ENCODE results near the gene PDE4B.
"Not testable (repeated sequence)": the region's sequence is repeated elsewhere in the genome, so short reads cannot be mapped to it uniquely, and the experiment has no call there.

PDE4B gene

DNA sequence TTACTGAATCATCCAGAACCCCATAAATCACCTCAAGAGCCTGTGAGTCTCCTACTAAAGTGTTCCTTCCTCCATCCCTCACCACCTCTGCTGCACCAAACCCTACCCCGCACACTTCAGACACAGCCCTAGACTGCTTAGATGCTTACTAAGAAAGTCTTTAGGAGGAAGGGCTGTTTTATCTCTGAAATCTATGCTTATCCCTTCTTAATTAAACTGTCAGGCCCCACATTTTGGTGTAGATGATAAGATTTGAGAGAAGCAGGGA, 524.5 kb downstream of the PDE4B start:
- peak overlapping the region; percentile 91 for H3K27ac ChIP-seq
- TF ChIP-seq, protein P1, sequence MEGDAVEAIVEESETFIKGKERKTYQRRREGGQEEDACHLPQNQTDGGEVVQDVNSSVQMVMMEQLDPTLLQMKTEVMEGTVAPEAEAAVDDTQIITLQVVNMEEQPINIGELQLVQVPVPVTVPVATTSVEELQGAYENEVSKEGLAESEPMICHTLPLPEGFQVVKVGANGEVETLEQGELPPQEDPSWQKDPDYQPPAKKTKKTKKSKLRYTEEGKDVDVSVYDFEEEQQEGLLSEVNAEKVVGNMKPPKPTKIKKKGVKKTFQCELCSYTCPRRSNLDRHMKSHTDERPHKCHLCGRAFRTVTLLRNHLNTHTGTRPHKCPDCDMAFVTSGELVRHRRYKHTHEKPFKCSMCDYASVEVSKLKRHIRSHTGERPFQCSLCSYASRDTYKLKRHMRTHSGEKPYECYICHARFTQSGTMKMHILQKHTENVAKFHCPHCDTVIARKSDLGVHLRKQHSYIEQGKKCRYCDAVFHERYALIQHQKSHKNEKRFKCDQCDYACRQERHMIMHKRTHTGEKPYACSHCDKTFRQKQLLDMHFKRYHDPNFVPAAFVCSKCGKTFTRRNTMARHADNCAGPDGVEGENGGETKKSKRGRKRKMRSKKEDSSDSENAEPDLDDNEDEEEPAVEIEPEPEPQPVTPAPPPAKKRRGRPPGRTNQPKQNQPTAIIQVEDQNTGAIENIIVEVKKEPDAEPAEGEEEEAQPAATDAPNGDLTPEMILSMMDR (conservative IDR thresholded peaks at IDR 0.05), result no peak

DNA sequence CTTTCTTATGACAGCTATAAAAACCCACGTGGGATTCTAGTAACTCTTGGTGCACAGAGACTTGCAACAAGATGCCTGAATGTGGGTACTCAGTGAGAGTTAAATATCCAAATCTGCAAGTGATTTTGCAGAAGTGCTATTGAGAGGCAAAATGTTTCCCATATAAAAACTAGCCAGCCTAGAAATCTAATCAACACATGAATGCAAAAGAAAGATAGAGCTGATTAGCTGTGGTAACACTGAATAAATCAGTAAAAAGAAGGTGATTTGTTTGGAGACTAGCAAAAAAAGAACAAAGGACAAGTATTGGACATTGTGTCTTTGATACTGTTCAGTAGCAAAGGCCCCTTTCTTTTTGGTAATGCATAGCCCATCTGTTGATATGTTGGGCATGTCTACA, 527.5 kb downstream of the PDE4B start:
- TF ChIP-seq, protein P1 (conservative IDR thresholded peaks at IDR 0.05), result no peak
- peak overlapping the region; percentile 7; the same call in 1 of the 2 replicates for H3K27ac ChIP-seq

DNA sequence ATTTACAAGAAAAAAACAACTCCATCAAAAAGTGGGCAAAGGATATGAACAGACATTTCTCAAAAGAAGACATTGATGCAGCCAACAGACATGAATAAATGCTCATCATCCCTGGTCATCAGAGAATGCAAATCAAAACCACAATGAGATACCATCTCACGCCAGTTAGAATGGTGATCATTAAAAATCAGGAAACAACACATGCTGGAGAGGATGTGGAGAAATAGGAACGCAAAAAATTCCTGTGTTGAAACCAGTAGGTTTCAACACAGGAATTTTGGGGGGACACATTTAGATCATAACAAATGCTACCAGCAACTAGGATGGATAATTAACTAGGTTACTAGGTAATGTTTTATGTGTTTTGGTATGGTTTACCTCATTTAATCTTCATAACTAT, 529.8 kb downstream of the PDE4B start:
- not testable (repeated sequence) for H3K27ac ChIP-seq

DNA sequence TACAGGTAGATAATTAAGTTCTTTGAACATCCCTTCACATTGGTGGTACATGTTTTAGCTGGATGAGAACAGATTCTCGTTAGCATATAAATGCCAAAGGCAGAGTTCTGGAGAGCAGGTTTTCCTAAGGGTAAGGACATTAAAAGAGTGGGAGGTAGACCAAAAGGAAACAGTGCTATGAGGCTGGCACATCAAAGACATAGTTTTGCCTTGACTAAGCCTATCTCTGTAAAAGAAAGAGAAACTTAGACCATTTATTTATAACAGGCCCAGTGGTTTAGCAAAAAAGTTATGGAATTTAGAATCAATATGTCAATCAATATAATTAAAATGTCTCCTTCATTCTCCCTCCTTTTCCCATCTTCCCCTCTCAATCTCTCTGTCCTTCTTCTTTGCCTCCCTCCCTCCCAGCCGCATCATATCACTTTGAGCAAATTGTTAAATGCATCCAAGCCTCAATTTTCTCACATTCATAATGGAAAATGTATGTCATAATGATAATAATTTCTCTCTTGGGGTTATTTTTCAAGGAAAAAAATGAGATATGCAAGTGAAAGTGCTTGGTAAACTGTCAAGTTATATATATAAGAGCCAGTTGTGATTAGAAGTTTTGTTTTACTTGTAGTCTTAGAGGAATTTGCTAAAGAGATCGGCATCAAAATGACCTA, 531.4 kb downstream of the PDE4B start:
- TF ChIP-seq, protein P1 (conservative IDR thresholded peaks at IDR 0.05), result no peak
- no peak overlapping the region for H3K27ac ChIP-seq

DNA sequence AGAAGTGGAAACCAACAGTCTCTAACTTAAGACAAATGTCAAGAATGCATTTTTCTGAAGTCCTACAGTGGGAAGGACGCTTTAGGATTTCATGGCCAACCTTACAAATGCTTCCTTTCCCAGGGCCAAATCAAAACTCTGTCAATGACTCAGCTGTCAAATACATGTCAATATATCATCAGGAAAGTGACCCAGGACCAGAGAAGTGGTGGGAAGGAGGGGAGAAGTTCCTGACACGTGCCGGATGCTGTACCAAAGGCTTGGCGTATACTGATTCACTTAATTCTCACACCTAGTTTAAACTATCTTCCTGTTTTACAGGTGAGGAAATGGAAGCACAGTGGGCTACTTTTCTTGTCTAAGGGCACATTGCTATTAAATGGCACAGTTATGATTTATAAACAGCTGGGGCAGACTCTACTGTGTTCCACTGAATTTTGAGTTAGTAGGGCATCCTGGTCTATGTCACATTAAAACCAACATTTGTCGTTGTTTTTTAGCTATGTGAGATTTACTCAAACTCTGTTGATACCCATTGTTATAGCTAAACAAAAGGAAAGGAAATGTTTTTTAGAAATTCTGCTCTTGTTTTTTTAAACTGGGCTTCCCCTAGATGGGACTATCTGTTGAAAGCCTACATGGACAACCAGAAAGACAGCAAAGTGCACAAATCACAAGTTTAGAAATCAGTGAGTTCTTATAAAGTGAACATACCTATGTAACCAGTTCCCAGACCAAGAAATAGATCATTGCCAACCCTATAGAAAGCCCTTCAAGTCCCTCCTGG, 533.1 kb downstream of the PDE4B start:
- no peak overlapping the region for H3K27ac ChIP-seq
- TF ChIP-seq, protein P1 (conservative IDR thresholded peaks at IDR 0.05), result no peak

DNA sequence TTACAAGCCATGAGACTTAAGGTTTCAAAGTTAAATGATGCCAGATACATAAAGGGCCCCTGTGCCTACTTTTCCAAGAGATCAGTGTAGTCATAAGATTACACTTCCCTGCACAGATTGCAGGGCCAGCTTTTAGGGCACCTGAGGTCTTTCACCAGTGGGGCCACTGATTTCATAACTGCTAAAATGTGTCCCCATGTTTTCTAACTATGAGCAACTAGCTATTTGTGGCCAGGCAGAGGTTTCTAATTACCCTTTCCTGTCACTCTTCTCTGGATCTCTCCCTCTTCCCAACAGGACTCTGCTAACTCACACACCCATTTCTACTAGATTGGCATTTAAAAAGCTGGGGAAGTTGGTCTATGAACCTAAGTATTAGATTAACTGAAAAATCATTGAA, 534.2 kb downstream of the PDE4B start:
- TF ChIP-seq, protein P1 (conservative IDR thresholded peaks at IDR 0.05), result no peak
- H3K27ac ChIP-seq, result no peak overlapping the region

DNA sequence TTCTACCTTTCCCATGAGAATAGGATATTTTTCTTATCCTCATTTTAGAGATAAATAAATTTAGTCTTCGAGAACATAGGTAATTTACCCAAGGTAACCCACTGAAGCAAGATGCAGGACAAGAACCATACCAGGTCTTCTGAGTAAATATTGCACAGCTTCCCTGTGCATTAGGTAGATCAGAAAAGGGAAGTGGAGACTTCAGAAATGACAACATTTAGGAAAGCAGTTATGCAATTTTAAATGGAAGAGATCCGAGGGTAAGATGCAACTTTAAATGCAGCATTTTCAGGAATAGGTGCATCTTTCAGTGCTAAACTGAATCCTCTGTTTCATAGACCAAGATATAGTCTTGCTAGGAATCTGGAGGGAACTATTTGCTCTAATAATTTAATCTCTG, 534.9 kb downstream of the PDE4B start:
- H3K27ac ChIP-seq, result no peak overlapping the region
- TF ChIP-seq, protein P1 (conservative IDR thresholded peaks at IDR 0.05), result no peak

DNA sequence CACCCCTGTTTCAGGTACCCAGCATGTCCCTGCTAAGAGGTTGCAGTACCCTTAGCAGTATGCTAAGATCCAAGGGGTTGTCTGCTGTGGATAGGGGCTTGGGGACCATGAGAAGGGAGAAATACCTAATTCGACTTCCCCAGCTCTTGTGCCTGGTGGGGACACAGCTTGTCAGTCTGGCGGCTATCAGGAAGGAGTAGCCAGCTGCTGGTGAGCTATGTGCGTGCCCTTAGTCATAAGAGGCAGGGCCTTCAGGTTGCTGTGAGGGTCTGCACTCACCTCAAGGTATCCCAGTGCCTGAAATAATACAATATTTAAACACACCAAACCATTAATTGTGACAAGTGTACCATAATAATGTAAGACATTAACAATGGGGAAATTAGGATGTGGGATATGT, 536.2 kb downstream of the PDE4B start:
- TF ChIP-seq, protein P1 (conservative IDR thresholded peaks at IDR 0.05), result no peak
- no peak overlapping the region for H3K27ac ChIP-seq

Data from VCaP (cell line).